GM13976 (cell line): ENCODE measurements around the gene PREX1.

Experiments used
- DNase-seq: peaks from one replicate; pipeline ENCODE4 v3.0.0; 2012; ENCODE audit warnings: low spot score
- CTCF ChIP-seq: IDR thresholded peaks from 2 replicates; pipeline ENCODE4 v1.5.1; 2012; ENCODE audit warnings: borderline replicate concordance, mild to moderate bottlenecking; ENCODE audit not compliant: insufficient read depth; ENCODE audit errors: extremely low read depth, missing control alignments, control extremely low read depth
- in situ Hi-C: fragments of 300-500 bp; cut with MboI; formaldehyde crosslinking; loops from one replicate; pipeline ENCODE4 v1.12.0; 2022; ENCODE audit warnings: low sequenced_read_pairs, mixed read lengths, inconsistent platforms; ENCODE audit not compliant: unreplicated experiment

PREX1 gene

GRCh38 chr20:48618052-48618451 is 209.7 kb downstream of the PREX1 start:
- in situ Hi-C loops, result loop anchor here (10.0 to 25.0 kb wide), 2 partner anchors 833 to 931 kb away; partner anchors contain the start of gene SULF2
- no peak for TF ChIP-seq CTCF

DNA sequence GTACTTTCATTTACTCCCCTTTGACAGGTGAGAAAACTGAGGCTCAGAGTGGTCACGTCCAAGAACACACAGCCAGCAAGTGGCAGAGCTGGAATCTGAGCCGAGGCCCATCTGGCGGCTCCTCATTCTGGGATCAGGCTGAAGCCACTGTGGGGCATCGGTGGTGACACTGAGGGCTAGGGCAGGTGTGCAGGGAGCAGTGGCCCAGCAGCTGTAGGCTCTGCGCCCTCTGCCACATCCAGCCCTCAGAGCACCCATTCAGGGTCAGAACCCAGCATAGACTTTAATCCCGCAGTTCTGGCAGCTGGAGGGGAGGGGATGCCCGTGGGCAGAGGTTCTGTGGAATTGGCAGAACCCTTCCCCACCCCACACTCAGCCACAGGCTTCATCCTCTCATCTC is 210.3 kb downstream of the PREX1 start:
- in situ Hi-C loops, result loop anchor here (10.0 to 25.0 kb wide), 2 partner anchors 833 to 930 kb away; partner anchors contain the start of gene SULF2
- TF ChIP-seq CTCF, result no peak
- no peak for DNase-seq

More at GRCh38 chr20:48618052-48618451, 209.7 kb downstream of the PREX1 start:
- no peak for DNase-seq

- TF ChIP-seq CTCF, result no peak
- in situ Hi-C loops, result loop anchor here (10.0 to 25.0 kb wide), 2 partner anchors 832 to 929 kb away; partner anchors contain the start of gene SULF2
- no peak for DNase-seq
Measured at GRCh38 chr20:48616481-48616880, 211.3 kb downstream of the PREX1 start.

- no peak for DNase-seq
- in situ Hi-C loops, result loop anchor here (10.0 to 25.0 kb wide), 2 partner anchors 831 to 929 kb away; partner anchors contain the start of gene SULF2
- TF ChIP-seq CTCF, result no peak
Measured at GRCh38 chr20:48615871-48616270, 211.9 kb downstream of the PREX1 start.

DNA sequence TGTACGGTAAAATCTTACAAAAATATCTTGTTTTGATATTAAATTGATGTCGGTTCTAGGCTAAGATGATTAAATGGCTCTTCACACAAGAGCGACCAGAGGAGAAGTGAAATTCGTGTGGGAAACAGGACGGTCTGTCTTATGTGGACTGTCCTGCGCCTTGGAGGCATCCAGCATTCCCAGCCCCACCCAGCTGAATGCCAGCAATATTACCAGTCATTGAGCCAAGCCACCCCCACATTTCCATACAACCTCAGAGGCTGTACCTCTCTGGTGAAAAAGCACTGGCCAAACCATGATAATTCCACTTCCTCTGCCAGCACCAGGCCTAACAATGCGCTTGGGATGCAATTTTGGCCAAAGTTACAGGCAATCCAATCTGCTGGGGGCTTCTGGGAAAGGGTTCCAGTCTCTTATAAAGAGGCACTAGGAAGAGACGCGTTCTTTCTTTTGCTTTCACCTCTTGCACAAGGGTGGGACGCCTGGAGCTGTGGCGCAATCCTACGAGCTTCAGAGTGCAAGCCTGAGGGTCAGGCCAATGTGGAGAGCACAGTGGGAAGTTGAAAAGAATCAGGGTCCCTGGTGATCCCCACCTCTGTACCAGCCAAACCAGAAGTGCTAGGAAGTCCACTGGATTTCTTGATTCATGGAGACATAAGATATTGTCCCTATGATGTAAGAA is 213.1 kb downstream of the PREX1 start:
- TF ChIP-seq CTCF, result no peak
- in situ Hi-C loops, result loop anchor here (10.0 to 25.0 kb wide), 2 partner anchors 830 to 927 kb away; partner anchors contain the start of gene SULF2
- DNase-seq, result no peak

DNA sequence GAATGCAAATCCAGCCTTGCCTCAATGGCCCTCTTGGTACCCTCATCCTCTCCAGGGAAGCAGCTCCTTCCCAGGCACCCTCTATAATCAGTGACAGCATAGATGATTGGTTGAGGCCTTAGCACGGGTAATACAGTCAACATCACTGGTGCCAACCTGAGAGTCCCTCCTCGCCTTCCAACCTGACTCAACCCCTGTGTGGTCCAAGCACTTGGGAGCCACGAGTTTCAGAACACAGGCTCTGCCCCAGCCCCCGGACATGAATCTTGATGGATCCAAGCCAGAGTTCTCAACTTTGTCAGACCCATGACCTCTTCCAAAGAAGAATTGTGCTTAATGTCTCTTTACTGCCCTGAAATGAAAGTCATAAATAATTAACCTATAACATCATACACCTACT is 213.9 kb downstream of the PREX1 start:
- no peak for TF ChIP-seq CTCF
- in situ Hi-C loops, result loop anchor here (10.0 to 25.0 kb wide), 2 partner anchors 829 to 927 kb away; partner anchors contain the start of gene SULF2
- DNase-seq, result no peak
